HG03045 (cell line): ENCODE results near the gene GRIK2.
"Not testable (repeated sequence)": the region's sequence is repeated elsewhere in the genome, so short reads cannot be mapped to it uniquely, and the experiment has no call there.

ENCODE experiments used
- ATAC-seq: cut with Tn5 transposase; IDR thresholded peaks from one replicate; pipeline ENCODE4 v1.9.1; 2021; ENCODE audit warnings: mild to moderate bottlenecking, moderate library complexity; ENCODE audit not compliant: unreplicated experiment

Gene GRIK2

GRCh38 chr6:101613556-101613955 is 220.0 kb downstream of the GRIK2 start:
- no peak for ATAC-seq

DNA sequence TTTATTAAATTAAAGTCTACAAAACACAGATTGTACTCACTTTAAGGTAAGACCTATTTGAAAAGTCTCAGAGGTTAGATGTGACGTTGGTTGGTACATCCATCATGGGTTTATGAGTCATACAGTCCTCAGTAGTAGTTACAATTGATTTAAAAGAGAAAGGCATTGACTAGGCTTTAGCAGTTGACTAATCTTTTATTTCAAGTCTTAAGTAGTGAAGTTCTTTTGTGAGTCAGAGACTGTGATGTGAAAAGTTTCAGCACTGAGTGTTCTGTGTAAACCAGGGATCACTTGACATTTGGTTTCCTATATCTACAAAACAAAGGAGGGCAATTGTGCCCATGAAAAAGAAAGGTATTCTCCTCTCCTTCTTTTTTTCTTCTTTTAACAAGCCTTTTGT is 221.3 kb downstream of the GRIK2 start:
- no peak for ATAC-seq

- ATAC-seq: no peak
Observed at GRCh38 chr6:101626269-101626668, 232.8 kb downstream of the GRIK2 start.

DNA sequence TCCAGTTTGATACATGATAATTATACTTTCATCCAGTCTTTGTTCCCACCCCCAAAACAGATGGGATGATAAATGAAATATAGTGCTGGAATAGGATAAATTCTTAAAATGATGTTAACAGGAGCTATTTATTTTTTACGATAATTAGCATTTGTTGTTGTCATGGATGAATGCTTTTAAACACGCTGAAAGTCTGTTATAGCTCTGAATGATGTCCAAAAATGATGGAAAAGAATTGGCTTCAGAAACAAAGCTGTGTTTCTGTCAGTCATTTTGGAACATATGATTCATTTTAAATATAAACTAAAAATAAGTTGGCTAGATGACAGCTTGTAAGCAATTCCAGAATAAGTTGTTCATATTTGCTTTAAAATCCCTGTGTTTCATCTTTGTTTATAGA is 237.4 kb downstream of the GRIK2 start:
- ATAC-seq: no peak

GRCh38 chr6:101633081-101633480 is 239.6 kb downstream of the GRIK2 start:
- ATAC-seq: no peak

DNA sequence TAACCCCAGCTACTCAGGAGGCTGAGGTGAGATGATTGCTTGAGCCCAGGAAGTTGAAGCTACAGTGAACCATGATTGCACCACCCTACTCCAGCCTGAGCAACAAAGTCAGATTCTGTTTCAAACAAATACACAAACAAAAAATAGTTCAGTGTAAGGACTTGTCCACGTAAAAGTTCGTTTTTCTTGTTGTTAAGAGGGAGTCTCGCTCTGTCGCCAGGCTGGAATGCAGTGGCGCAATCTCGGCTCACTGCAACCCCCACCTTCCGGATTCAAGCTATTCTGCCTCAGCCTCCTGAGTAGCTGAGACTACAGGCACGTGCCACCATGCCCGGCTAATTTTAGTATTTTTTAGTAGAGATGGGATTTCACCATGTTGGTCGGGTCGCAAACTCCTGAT is 245.4 kb downstream of the GRIK2 start:
- not testable (repeated sequence) for ATAC-seq

GRCh38 chr6:101640131-101640530 is 246.6 kb downstream of the GRIK2 start:
- ATAC-seq: no peak

- no peak for ATAC-seq
Observed at GRCh38 chr6:101645770-101646169, 252.3 kb downstream of the GRIK2 start.

- ATAC-seq: no peak
Observed at GRCh38 chr6:101650402-101651100, 257.0 kb downstream of the GRIK2 start.

DNA sequence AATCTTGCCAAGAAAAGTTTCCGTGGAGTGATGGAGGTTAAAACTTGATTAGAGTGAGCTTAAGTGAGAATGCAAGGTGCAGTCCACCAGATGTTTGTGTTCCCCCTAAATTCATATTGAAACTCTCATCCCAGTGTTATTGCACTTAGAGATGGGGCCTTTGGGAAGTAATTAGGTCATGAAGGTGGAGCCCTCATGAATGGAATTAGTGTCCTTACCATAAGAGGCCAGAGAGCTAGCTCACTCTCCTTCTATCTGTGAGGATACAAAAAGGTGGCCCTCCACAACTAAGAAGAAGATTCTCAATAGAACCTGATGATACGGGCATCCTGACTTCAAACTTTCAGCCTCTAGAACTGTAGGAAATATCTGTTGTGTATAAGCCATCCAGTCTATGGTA is 258.6 kb downstream of the GRIK2 start:
- no peak for ATAC-seq

DNA sequence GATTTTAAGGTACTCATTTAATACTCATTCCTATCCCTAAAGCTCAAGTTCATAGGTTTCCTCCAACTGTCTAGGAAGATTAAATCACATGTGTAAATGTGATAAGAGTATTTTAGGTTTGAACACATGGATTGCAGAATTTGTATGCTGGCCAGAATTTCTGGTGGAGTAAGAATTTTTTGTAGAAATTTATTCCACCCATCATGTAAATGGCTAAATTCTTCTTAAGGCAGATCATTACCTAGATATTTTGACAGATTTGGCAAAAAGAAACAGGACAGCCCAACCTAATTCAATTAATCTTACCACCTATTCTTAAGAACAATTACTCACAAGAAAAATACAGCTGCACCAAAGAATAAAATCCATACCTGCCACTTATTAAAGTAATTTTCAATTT is 261.6 kb downstream of the GRIK2 start:
- ATAC-seq: no peak

DNA sequence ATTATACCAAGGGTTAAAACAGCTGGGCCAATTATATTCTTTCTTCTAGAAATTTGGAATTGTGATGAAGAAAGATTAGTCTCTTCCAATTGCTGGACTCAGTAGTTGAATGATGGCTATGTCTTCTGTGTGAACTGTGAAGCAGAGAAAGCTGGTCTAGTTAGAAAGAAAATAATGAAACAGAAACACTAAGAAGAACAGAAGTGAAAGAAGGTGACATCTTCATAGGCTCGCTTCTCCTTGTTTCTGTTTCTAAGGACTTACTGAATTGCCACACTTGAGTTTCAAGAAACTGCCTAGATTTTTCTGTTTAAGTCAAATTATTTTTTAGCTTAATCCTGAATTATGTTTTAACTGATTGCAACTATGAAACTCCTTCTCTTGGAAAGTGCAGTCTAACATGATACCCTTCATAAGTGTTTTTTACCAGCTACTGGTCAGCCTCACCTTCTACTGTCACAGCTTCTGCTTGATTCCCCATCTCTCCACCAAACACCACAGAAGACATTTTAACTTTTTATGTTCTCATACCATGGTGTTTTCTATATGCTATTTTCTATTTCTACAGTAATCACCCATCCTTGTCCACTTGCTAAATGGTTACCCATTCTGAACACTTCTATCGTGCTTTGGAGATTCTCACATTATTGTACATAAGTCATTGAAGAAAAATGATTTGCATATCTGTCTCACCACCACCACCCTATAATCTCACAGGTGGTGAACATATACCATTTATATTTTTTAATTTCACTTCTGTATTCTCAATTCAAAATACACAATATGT is 268.8 kb downstream of the GRIK2 start:
- peak; percentile 89 for ATAC-seq

DNA sequence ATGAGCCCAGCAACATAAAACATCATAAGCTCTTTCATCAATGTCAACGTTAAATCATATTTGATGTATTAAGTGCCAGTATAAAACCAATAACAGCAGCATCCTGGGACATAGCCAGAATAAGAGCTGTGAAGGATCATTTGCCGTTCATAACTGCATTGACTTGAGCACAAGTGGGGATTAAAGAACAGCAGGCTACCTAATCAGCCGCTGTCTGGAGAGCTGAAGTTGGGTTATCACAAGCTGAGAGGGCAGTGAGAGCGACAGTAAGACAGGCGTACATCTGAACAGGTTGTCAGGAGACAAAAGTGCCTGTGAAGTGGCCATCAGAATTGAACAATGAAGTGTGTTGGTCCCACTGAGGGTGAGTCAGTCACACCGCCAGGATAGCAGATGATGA is 269.6 kb downstream of the GRIK2 start:
- no peak for ATAC-seq

DNA sequence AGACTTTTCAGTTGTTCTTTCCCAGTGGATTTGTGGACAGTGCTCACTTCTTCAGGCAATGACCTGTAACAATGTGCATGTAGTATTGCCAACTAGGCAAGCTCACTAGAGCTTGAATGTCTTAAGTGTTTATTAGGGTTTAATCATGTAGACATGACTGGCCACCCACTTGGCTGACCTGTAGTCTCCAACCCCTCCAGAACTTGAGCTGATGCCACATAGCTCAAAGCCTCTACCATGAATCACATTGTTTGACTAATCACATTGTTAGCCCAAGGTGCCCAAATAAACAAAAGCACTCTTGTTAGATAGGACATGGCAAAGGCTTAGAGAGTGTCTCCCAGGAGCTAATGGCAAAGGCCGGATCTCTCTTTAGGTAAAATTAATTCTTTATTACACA is 272.7 kb downstream of the GRIK2 start:
- no peak for ATAC-seq

DNA sequence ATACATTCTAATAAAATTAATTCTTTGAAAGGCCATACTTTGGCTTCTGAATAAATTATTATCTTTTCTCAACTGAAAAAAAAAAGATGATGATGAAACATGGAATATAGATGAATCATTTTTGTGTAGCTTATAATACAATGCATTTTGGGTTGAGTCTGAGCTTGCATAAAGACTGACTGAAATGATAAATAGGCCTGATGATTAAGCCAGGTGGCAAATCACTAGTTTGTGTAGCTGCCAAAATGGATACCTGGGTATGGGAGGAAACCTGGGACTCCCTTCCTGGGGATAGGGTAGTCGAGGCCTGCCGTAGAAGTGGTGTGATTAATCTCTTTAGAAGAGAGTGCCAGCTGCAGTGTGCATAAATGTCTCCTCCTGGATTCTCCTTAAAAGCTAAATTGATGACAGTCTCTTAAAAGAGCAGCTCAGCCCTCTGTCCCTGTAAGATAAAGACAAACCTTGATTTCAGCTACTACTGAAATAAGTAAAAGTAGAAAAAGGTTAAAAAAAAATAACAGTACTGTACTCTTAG is 275.1 kb downstream of the GRIK2 start:
- no peak for ATAC-seq

GRCh38 chr6:101676187-101676586 is 282.7 kb downstream of the GRIK2 start:
- ATAC-seq: no peak

DNA sequence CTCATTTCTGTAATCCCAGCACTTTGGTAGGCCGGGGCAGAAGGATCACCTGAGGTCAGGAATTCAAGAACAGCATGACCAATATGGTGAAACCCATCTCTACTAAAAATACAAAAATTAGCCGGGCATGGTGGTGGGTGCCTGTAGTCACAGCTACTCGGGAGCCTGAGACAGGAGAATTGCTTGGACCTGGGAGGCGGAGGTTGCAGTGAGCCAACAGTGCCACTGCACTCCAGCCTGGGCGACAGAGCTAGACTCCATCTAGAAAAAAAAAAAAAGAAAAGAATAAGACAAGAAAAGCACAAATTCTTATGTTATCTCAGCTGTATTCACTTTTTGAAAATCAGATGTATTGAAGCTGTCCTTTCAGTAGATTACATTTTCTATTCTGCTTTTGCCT is 289.4 kb downstream of the GRIK2 start:
- no peak for ATAC-seq

GRCh38 chr6:101683884-101684283 is 290.4 kb downstream of the GRIK2 start:
- no peak for ATAC-seq

GRCh38 chr6:101686653-101687052 is 293.1 kb downstream of the GRIK2 start:
- ATAC-seq: no peak

DNA sequence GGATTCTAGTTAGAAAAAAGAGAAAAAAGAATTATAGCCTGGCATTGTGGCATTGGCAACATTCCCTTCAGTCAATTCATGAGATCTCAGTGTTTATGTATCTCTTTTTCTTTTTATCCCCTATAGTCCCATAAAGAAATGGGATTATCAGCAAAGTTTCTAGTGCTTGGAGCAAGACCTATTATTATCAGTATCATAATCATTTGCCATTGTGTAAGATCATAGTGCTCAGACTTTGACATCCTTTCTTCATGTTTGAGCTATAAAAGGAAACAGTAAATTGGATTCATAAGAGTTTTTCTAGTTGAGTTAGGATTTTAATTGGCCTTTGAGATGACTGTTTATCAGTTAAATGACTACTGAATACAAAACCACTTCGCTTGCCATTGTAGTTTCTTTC is 295.6 kb downstream of the GRIK2 start:
- ATAC-seq: no peak

DNA sequence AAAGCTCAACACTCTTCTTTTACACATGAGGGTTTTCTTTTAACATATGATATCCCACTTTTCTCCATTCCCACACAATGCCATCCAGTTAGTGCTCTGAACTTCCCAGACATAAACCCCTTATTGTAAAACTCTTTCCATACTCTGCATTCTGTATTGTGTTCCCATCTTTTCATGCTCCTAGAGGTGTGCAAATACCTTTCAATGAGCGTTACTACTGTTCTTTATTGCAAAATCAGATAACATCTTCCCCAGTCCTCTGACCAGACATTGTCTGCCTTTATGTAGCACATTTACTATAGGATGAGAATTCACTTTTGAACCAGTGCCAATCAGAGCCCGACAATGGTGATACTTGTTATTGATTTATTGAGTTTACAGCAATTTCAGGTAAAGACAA is 296.2 kb downstream of the GRIK2 start:
- ATAC-seq: no peak

- ATAC-seq: no peak
Observed at GRCh38 chr6:101700655-101701054, 307.1 kb downstream of the GRIK2 start.
